ENCODE results near the gene NRIP1.

DNA sequence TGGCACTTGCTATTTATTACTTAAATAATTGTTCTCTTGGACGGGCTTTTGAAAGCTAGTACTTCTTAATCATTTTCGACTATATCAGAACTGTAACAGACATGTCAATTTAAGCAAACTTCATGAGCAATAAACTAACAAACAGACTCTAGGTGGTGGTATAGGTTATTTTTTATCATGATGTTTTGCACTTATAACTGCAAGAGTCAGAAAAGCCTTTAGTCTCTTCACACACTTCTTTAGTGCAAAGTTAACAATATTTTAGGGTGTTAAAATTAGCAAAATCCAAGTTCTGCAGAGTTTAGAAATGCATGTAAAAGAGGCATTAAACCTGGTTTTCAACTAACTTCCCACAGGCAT, 2.2 kb downstream of the NRIP1 start:
- TF ChIP-seq, protein P1, sequence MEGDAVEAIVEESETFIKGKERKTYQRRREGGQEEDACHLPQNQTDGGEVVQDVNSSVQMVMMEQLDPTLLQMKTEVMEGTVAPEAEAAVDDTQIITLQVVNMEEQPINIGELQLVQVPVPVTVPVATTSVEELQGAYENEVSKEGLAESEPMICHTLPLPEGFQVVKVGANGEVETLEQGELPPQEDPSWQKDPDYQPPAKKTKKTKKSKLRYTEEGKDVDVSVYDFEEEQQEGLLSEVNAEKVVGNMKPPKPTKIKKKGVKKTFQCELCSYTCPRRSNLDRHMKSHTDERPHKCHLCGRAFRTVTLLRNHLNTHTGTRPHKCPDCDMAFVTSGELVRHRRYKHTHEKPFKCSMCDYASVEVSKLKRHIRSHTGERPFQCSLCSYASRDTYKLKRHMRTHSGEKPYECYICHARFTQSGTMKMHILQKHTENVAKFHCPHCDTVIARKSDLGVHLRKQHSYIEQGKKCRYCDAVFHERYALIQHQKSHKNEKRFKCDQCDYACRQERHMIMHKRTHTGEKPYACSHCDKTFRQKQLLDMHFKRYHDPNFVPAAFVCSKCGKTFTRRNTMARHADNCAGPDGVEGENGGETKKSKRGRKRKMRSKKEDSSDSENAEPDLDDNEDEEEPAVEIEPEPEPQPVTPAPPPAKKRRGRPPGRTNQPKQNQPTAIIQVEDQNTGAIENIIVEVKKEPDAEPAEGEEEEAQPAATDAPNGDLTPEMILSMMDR (IDR thresholded peaks at IDR 0.05), result no peak
- no peak for TF ChIP-seq POLR2A (IDR thresholded peaks at IDR 0.05)

All from vagina (tissue), 2 donors.